ENCODE data around the gene DHCR7. TPM values are rescaled to one million over a fixed set of nuclear protein-coding genes. Genes with fewer than 3 reads are reported as not detected.

DHCR7 gene
- total and polyA plus RNA-seq, 2 donors from 2014 or later: 17.8 to 35.2 TPM

GRCh38 chr11:71474771-71475483 lies 26.7 kb upstream of the DHCR7 start:
- no peak for TF ChIP-seq CTCF (IDR thresholded peaks at IDR 0.05; ENCODE audit: borderline replicate concordance, extremely low read depth, insufficient read depth)
- intact Hi-C loops (cut with DNase I): no loop called here
- Histone ChIP-seq H3K9me3 (ENCODE audit: control insufficient read depth in 2 of 3, insufficient read depth in 1 of 3, low read length in 3 of 3) (no peaks in the 10 kb centered on the region), H3K4me3 (ENCODE audit: low read length in 3 of 3) (no peak overlapping the region), H3K27me3 (ENCODE audit: control insufficient read depth, insufficient read depth, low read length) (no peaks in the 10 kb centered on the region), H3K9ac (ENCODE audit: low read length in 3 of 3) (no peak overlapping the region), H3K36me3 (ENCODE audit: control insufficient read depth in 2 of 3, insufficient read depth in 3 of 3, low read length in 3 of 3) (peaks cover 2 to 45% (median 34%) of the 10 kb centered on the region in 3 donors), H3K27ac (ENCODE audit: low read depth in 2 of 2, low read length in 2 of 2) (no peak overlapping the region), H3K4me1 (ENCODE audit: control insufficient read depth in 2 of 3, insufficient read depth in 2 of 3, low read depth in 1 of 3, low read length in 3 of 3) (no peaks in the 10 kb centered on the region)
- DNase-seq (peak in 1 of 5 donors; percentile 56), FAIRE-seq (no peak)

- Histone ChIP-seq H3K27ac (ENCODE audit: low read depth in 2 of 2, low read length in 2 of 2) (no peak overlapping the region), H3K9ac (ENCODE audit: low read length in 3 of 3) (no peak overlapping the region), H3K4me3 (ENCODE audit: low read length in 3 of 3) (no peak overlapping the region), H3K4me1 (ENCODE audit: control insufficient read depth in 2 of 3, insufficient read depth in 2 of 3, low read depth in 1 of 3, low read length in 3 of 3) (no peaks in the 10 kb centered on the region), H3K9me3 (ENCODE audit: control insufficient read depth in 2 of 3, insufficient read depth in 1 of 3, low read length in 3 of 3) (no peaks in the 10 kb centered on the region), H3K27me3 (ENCODE audit: control insufficient read depth, insufficient read depth, low read length) (no peaks in the 10 kb centered on the region), H3K36me3 (ENCODE audit: control insufficient read depth in 2 of 3, insufficient read depth in 3 of 3, low read length in 3 of 3) (peaks cover 2 to 40% (median 31%) of the 10 kb centered on the region in 3 donors)
- intact Hi-C loops (cut with DNase I): no loop called here
- DNase-seq (peak in 1 of 5 donors; percentile 63), FAIRE-seq (no peak)
- TF ChIP-seq CTCF (IDR thresholded peaks at IDR 0.05; ENCODE audit: borderline replicate concordance, extremely low read depth, insufficient read depth): no peak
These were observed 26.1 kb upstream of the DHCR7 start for GRCh38 chr11:71474141-71474770.

- Histone ChIP-seq H3K27ac (ENCODE audit: low read depth in 2 of 2, low read length in 2 of 2) (no peak overlapping the region), H3K4me3 (ENCODE audit: low read length in 3 of 3) (no peak overlapping the region), H3K36me3 (ENCODE audit: control insufficient read depth in 2 of 3, insufficient read depth in 3 of 3, low read length in 3 of 3) (peaks cover 2 to 40% (median 29%) of the 10 kb centered on the region in 3 donors), H3K9ac (ENCODE audit: low read length in 3 of 3) (no peak overlapping the region), H3K4me1 (ENCODE audit: control insufficient read depth in 2 of 3, insufficient read depth in 2 of 3, low read depth in 1 of 3, low read length in 3 of 3) (no peaks in the 10 kb centered on the region), H3K27me3 (ENCODE audit: control insufficient read depth, insufficient read depth, low read length) (no peaks in the 10 kb centered on the region), H3K9me3 (ENCODE audit: control insufficient read depth in 2 of 3, insufficient read depth in 1 of 3, low read length in 3 of 3) (no peaks in the 10 kb centered on the region)
- FAIRE-seq (no peak), DNase-seq (no peak)
- TF ChIP-seq CTCF (IDR thresholded peaks at IDR 0.05; ENCODE audit: borderline replicate concordance, extremely low read depth, insufficient read depth): no peak
- intact Hi-C loops (cut with DNase I): no loop called here
These were observed 25.5 kb upstream of the DHCR7 start for GRCh38 chr11:71473793-71474080.
